Adipocyte (in vitro differentiated cells): ENCODE data around the gene TTC6.

Source experiments
- DNase-seq: peaks from one replicate; pipeline ENCODE4 v3.0.0-alpha.2; 2015; ENCODE audit warnings: low read depth
- H3K27me3 ChIP-seq: replicated peaks from 2 replicates; pipeline ENCODE4 v1.7.0; 2013; ENCODE audit warnings: mild to moderate bottlenecking, low read length, moderate library complexity; ENCODE audit not compliant: control insufficient read depth, insufficient read depth
- H3K36me3 ChIP-seq: 2 replicates; pipeline ENCODE4 v1.7.0; 2013; ENCODE audit warnings: low read length, mild to moderate bottlenecking, moderate library complexity; ENCODE audit not compliant: control insufficient read depth, insufficient read depth, severe bottlenecking
- H3K4me1 ChIP-seq: 2 replicates; pipeline ENCODE4 v1.7.0; 2013; ENCODE audit warnings: mild to moderate bottlenecking, low read length, moderate library complexity; ENCODE audit not compliant: control insufficient read depth, insufficient read depth
- H3K4me3 ChIP-seq: 2 replicates; pipeline ENCODE4 v1.7.0; 2013; ENCODE audit warnings: mild to moderate bottlenecking, low read length, moderate library complexity
- H3K9ac ChIP-seq: 2 replicates; pipeline ENCODE4 v1.7.0; 2013; ENCODE audit warnings: mild to moderate bottlenecking, low read length, moderate library complexity
- H3K9me3 ChIP-seq: 2 replicates; pipeline ENCODE4 v1.7.0; 2013; ENCODE audit warnings: mild to moderate bottlenecking, low read length, moderate library complexity; ENCODE audit not compliant: control insufficient read depth

TTC6 gene

GRCh38 chr14:37569729-37570128 lies 25.7 kb upstream of the TTC6 start:
- H3K4me3 ChIP-seq: no peak overlapping the region
- no peaks in the 10 kb centered on the region for H3K4me1 ChIP-seq
- no peaks in the 10 kb centered on the region for H3K9me3 ChIP-seq
- no peaks in the 10 kb centered on the region for H3K27me3 ChIP-seq
- no peaks in the 10 kb centered on the region for H3K36me3 ChIP-seq
- H3K9ac ChIP-seq: no peak overlapping the region
- no peak for DNase-seq

GRCh38 chr14:37571391-37571790 lies 24.0 kb upstream of the TTC6 start:
- Histone ChIP-seq H3K36me3 (no peaks in the 10 kb centered on the region), H3K9ac (no peak overlapping the region), H3K9me3 (no peaks in the 10 kb centered on the region), H3K4me1 (no peaks in the 10 kb centered on the region), H3K27me3 (no peaks in the 10 kb centered on the region), H3K4me3 (no peak overlapping the region)
- no peak for DNase-seq

DNA sequence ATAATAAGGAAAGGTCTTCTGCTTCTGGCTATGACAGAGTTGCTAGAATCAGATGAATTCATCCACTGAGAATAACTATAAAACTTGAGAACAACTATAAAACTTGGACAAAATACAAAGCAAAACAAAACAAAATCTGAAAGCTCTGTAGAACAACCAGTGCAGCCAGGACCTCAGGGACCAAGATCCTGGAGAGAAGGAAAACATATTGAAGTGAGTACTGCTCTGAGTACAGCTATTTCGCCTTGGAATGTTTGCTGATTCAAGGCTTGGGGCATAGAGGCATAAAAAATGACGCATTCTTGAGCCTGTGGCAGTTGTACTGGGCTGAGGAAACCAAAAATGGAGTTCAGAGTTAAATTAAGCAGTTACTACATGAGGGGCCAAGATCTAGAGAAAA lies 22.1 kb upstream of the TTC6 start:
- no peaks in the 10 kb centered on the region for H3K4me1 ChIP-seq
- peak; percentile 31 for DNase-seq
- H3K27me3 ChIP-seq: no peaks in the 10 kb centered on the region
- H3K9me3 ChIP-seq: no peaks in the 10 kb centered on the region
- H3K9ac ChIP-seq: no peak overlapping the region
- no peaks in the 10 kb centered on the region for H3K36me3 ChIP-seq
- no peak overlapping the region for H3K4me3 ChIP-seq

GRCh38 chr14:37579274-37579673 lies 16.2 kb upstream of the TTC6 start:
- no peaks in the 10 kb centered on the region for H3K9me3 ChIP-seq
- no peaks in the 10 kb centered on the region for H3K36me3 ChIP-seq
- DNase-seq: no peak
- no peaks in the 10 kb centered on the region for H3K4me1 ChIP-seq
- peaks cover 20% of the 10 kb centered on the region for H3K27me3 ChIP-seq
- H3K9ac ChIP-seq: no peak overlapping the region
- H3K4me3 ChIP-seq: no peak overlapping the region

GRCh38 chr14:37580146-37580545 lies 15.3 kb upstream of the TTC6 start:
- Histone ChIP-seq H3K36me3 (no peaks in the 10 kb centered on the region), H3K9me3 (peaks cover 2% of the 10 kb centered on the region), H3K4me3 (no peak overlapping the region), H3K4me1 (no peaks in the 10 kb centered on the region), H3K27me3 (peaks cover 28% of the 10 kb centered on the region), H3K9ac (no peak overlapping the region)
- no peak for DNase-seq

- Histone ChIP-seq H3K9ac (no peak overlapping the region), H3K4me3 (peak overlapping the region; percentile 27), H3K27me3 (peaks cover 58% of the 10 kb centered on the region), H3K4me1 (no peaks in the 10 kb centered on the region), H3K9me3 (peaks cover 4% of the 10 kb centered on the region), H3K36me3 (no peaks in the 10 kb centered on the region)
- no peak for DNase-seq
These were observed 11.8 kb upstream of the TTC6 start for GRCh38 chr14:37583358-37584210.

DNA sequence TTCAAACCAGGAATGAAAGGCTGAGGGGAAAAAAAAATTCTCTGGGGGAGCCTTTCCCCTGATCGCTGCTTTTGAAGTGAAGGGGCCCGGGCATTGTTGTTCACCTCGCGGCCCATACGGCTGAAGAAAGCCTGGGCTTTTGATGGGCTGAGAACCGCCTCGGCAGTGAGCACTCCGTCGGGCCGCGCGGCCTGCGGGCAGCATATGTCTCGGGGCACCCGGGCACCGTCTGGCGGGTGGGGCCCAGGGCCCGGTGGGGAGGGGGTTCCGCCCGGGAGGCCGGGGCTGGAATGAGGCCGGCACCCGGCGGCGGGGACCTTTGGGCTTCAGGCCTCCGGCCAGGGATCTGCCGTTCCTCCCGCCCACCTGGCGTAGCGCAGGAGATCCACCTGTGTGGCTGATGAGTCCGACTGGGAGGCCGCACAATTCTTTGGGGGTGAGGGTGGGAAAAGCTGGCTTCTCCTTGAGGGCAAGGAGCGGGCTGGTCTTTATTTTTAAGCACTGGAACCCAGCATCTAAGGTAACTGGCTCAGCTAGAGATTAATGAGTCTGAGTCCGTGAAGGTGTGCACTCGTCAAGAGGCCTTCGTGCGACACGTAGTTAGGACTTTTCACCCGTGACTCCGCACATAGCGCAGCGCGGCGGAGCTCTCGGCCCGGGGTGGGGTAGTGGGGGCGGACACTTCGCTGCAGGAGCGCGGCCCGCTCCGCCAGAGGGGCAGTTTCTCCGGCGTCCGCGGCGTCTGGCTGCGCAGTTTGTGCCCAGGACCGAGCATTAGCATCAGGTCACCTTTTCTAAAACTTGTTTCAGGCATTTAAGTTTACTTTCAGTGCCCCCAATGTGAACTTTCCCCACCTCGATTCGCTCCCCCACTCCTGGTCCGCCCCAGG lies 11.0 kb upstream of the TTC6 start:
- DNase-seq: no peak
- H3K9ac ChIP-seq: no peak overlapping the region
- no peak overlapping the region for H3K4me3 ChIP-seq

DNA sequence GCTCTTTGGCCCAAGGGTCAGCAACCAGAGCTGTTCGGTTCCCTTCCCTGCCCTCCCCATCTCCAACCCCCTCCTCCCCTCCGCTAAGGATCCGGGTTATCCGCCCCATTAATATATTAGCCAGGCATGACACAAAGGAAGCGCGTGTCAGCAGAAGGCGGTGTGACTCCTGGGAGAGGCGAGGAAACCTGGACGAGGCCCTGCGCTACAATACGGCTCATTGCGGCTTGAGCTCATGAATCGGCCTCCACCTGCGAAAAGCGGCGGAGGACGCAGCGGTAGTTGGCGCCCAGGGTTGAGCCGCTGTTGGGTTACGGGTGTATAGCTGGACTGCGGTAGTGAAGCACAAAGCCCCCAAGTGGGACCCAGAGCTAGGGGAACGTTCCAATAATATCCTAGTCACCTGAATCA lies 10.3 kb upstream of the TTC6 start:
- H3K9ac ChIP-seq: no peak overlapping the region
- peaks cover 64% of the 10 kb centered on the region for H3K27me3 ChIP-seq
- H3K9me3 ChIP-seq: peaks cover 6% of the 10 kb centered on the region
- no peak for DNase-seq
- no peaks in the 10 kb centered on the region for H3K4me1 ChIP-seq
- H3K4me3 ChIP-seq: no peak overlapping the region
- no peaks in the 10 kb centered on the region for H3K36me3 ChIP-seq

More for the DNA sequence above, 11.0 kb upstream of the TTC6 start:
- peaks cover 61% of the 10 kb centered on the region for H3K27me3 ChIP-seq
- H3K9me3 ChIP-seq: peaks cover 4% of the 10 kb centered on the region
- H3K4me1 ChIP-seq: no peaks in the 10 kb centered on the region
- H3K36me3 ChIP-seq: no peaks in the 10 kb centered on the region

DNA sequence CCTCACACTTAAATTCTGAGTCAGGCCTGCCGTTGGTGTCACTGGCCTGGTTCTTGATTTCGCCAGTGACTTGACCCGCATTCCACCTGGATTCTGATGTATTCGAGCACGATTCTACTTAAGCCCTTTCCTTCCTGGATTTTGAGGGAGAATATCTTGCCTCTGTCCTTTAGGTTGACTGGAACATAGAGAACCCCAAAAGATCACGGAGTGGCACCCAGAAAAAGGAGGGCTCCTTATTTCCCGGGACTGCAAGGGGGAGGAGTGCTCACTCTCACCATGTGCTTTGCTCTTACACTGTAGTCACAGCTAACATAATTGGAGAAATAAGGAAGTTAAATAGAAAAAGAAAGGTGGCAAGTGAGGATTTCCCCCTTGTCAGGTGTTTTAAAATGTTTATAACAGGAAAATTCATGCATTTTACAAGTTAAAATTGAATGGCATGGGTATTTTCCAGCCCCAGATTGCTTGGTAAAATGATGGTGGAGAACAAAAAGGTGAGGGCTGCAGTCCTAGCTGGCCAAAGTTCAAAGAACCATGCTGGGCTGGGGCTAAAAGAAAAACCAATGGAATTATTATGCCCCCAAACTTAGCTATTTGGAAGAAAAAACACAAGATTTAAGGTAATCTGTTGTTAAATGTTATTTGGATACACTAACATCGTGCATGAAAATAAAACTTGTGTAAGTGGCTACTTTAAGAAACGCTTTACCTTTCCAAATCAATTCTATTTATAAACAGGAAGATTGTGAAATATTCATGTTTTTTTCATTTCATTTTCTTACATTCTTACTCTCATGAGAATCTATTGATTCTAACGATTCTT lies 9.2 kb upstream of the TTC6 start:
- Histone ChIP-seq H3K9me3 (peaks cover 9% of the 10 kb centered on the region), H3K27me3 (peaks cover 71% of the 10 kb centered on the region), H3K9ac (no peak overlapping the region), H3K36me3 (no peaks in the 10 kb centered on the region), H3K4me3 (no peak overlapping the region), H3K4me1 (no peaks in the 10 kb centered on the region)
- no peak for DNase-seq

GRCh38 chr14:37586797-37587130 lies 8.7 kb upstream of the TTC6 start:
- Histone ChIP-seq H3K9me3 (peaks cover 9% of the 10 kb centered on the region), H3K4me3 (no peak overlapping the region), H3K4me1 (no peaks in the 10 kb centered on the region), H3K36me3 (no peaks in the 10 kb centered on the region), H3K27me3 (peaks cover 73% of the 10 kb centered on the region), H3K9ac (no peak overlapping the region)
- DNase-seq: no peak
